ENCODE data around the gene PRR7.

PRR7 gene

DNA sequence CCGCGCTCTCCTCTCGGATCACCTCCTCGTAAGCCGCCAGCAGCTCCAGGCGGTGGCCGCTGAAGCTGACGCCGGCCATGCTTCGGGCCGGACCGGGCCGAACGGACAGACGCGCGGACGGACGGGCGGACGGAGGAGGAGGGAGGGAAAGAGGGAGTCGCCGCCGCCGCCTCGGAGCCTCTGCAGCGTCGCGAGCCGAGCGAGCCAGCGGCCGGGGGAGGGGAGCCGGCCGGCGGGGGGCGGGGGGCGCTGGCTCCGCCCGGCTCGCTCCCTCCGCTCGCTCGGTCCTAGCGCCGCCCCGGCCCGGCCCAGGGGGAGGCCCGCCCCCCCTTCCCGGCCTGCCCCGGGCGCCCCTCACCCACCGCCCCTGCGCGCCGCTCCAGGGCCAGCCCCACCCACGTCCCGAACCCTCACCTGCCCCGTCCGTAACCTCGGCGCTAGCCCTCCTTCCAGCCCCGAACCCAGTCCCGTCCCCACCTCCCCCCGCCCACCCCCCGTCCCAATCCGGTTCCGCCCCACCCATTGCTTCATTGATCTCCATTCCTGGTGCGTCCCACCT is 26.9 kb downstream of the PRR7 start, which contains the start of gene DBN1:
DBN1 (minus strand) TSS at position 192 of the 559 bp plus-strand sequence; CDS start at position 79, 113 bp downstream.
- TF ChIP-seq, protein P1, sequence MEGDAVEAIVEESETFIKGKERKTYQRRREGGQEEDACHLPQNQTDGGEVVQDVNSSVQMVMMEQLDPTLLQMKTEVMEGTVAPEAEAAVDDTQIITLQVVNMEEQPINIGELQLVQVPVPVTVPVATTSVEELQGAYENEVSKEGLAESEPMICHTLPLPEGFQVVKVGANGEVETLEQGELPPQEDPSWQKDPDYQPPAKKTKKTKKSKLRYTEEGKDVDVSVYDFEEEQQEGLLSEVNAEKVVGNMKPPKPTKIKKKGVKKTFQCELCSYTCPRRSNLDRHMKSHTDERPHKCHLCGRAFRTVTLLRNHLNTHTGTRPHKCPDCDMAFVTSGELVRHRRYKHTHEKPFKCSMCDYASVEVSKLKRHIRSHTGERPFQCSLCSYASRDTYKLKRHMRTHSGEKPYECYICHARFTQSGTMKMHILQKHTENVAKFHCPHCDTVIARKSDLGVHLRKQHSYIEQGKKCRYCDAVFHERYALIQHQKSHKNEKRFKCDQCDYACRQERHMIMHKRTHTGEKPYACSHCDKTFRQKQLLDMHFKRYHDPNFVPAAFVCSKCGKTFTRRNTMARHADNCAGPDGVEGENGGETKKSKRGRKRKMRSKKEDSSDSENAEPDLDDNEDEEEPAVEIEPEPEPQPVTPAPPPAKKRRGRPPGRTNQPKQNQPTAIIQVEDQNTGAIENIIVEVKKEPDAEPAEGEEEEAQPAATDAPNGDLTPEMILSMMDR (IDR thresholded peaks at IDR 0.05; ENCODE audit: borderline replicate concordance, control extremely low read depth, extremely low read depth, insufficient read depth, missing control alignments) = no peak
- peak; percentile 91 for DNase-seq (ENCODE audit: low spot score)
- in situ Hi-C loops (cut with MboI; ENCODE audit: low sequenced_read_pairs, unreplicated experiment) = no loop called here

DNA sequence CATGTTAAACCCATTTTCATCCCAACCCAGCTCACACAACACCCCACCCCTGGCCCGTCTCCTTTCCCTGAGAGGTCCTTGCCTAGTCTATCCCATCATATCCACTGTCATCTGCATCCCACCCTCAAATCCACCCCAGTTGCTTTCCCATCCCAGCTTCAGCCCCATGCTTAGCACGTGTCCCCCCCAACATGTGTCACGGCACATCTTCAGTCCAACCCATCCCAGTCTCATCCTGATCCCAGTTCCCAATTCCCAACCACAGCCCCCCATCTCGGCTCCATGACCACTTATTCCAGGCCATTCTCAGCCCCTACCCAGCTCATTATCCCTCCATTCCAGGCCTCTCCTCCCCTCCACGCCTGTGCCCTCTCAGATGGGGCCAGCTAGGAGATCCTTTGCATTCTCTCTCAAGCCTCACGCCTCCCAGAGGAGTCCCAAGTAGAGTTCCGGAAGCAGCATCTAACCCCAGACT is 27.4 kb downstream of the PRR7 start:
- no peak for DNase-seq (ENCODE audit: low spot score)
- in situ Hi-C loops (cut with MboI; ENCODE audit: low sequenced_read_pairs, unreplicated experiment) = no loop called here
- TF ChIP-seq, protein P1 (IDR thresholded peaks at IDR 0.05; ENCODE audit: borderline replicate concordance, control extremely low read depth, extremely low read depth, insufficient read depth, missing control alignments) = no peak

DNA sequence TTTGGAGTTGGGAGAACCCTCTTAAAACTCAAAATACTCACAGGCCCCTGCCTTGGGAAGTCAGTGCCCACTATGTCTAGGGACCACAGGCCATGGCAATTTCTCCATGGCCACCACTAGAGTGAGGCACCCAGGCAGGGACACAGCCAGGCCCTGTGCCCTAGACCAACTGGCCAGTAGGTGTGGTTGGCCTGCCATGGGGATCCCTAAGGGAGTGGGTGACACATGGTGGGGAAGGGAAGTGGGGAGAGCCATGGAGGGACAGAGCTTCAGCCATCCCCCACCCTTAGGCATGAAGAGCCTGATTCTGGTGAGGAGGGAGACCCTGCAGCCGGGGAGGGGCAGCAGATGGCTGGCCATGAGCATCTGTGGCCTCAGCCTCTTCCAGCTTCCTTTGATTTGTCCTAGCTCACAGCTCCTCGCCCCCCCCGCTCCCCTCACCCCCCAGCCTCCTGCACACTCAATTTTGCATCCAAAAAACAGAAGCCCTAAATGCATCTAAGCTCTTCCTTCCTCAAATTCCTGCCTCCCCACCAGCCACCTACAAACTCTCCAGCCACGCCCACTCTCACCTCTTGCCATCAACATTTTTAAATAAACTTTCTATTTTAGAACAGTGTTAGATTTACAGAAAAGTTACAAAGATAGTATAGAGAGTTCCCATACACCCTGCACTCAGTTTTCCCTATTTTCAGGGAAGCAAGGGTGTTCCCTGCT is 28.4 kb downstream of the PRR7 start:
- TF ChIP-seq, protein P1 (IDR thresholded peaks at IDR 0.05; ENCODE audit: borderline replicate concordance, control extremely low read depth, extremely low read depth, insufficient read depth, missing control alignments) = no peak
- no peak for DNase-seq (ENCODE audit: low spot score)
- in situ Hi-C loops (cut with MboI; ENCODE audit: low sequenced_read_pairs, unreplicated experiment) = no loop called here

DNA sequence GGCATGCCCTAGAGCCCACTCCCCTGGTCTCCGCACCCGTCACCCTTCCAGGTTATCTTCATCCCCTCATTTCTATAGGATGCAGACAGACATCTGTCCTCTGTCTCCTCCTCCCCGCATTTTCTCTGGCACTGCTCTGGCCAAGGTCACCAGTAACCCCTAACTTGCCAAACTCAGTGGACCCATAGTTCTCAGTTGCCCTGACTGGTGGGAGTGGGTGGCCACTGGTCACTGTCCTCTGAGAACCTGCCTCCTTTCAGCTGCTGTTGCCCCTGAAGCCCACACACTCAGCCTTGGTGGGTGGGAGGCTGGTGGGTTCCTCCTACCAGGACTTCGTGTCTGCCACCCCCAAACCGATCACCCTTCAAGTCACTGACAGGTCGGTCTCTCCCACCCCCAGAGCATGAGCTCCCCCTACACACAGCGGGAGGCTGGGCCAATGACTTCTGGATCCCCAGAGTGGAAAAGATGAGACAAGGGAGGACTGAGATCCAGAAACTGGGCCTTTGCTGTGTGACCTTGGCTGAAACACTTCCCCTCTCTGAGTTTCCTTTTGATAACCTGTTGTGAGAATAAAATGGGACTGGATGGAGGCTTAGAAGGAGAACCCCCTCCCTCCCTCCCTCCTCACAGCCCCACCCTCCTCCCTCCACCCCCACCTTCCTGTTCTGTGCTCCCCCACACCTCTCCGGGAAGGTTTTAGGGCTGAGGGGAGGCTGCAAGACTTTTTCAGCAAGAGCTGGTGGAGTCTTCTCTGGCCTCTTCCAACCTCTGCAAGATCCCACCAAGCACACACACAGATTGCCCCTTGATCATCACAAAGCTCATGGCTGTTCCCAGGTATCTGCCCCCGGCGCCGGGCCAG is 29.2 kb downstream of the PRR7 start:
- no peak for DNase-seq (ENCODE audit: low spot score)
- TF ChIP-seq, protein P1 (IDR thresholded peaks at IDR 0.05; ENCODE audit: borderline replicate concordance, control extremely low read depth, extremely low read depth, insufficient read depth, missing control alignments) = no peak
- in situ Hi-C loops (cut with MboI; ENCODE audit: low sequenced_read_pairs, unreplicated experiment) = no loop called here

DNA sequence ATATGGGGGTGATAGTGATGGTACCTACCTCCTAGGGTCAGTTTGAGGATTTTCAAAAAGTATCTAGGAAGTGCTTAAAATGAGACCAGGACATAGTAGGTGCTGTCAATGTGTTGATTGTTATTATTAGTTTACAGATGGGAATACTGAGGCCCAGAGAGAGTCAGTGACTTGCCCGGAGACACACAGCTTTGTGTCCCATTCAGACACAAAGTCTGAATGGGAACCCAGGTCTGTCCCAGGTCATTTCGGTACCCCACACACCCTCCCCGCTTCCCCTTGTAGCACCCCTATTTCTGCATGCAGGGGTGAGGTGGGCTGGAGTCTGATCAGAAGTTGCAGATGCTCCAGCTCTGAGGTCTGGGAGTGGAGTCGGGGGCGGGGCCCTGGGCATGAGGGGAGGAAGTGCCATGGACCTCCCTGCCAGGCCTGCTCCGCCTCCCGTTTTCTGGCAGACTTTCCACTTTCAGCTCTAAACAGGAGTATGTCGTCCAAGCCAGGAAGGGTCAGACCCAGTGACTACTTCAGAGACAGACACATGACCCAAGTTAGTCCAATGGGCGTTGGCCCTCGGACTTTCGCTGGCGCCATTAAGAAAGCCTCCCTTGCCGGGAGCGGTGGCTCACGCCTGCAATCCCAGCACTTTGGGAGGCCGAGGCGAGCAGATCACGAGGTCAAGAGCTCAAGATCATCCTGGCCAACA is 30.1 kb downstream of the PRR7 start:
- in situ Hi-C loops (cut with MboI; ENCODE audit: low sequenced_read_pairs, unreplicated experiment) = no loop called here
- TF ChIP-seq, protein P1 (IDR thresholded peaks at IDR 0.05; ENCODE audit: borderline replicate concordance, control extremely low read depth, extremely low read depth, insufficient read depth, missing control alignments) = no peak
- DNase-seq (ENCODE audit: low spot score) = no peak
